ENCODE data around the gene MBTPS1.

- TF ChIP-seq ZNF331 (CRISPR knock-in tag; IDR thresholded peaks at IDR 0.05; ENCODE audit: low read depth), result no peak
- TF ChIP-seq CTCF (conservative IDR thresholded peaks at IDR 0.05; ENCODE audit: low read depth in 2 of 2), result no peak
- TF ChIP-seq ETS1 (IDR thresholded peaks at IDR 0.05), result no peak
- TF ChIP-seq REST (IDR thresholded peaks at IDR 0.05; ENCODE audit: unreplicated experiment), result no peak
- no peak for TF ChIP-seq NANOG (IDR thresholded peaks at IDR 0.05; ENCODE audit: borderline replicate concordance)
- no peak for TF ChIP-seq POLR2AphosphoS5 (IDR thresholded peaks at IDR 0.05; ENCODE audit: low read depth)
These were observed 49.1 kb downstream of the MBTPS1 start for GRCh38 chr16:84067640-84068039.

Measured in GM23338 (cell line).